ENCODE results near the gene UGT1A7. TPM values are rescaled to one million over a fixed set of nuclear protein-coding genes. Genes with fewer than 3 reads are reported as not detected.

The UGT1A7 gene
- total RNA-seq, 3 donors from 2014 or later (not counting 1 experiment from before 2014, with no cell fraction given), result not detected

DNA sequence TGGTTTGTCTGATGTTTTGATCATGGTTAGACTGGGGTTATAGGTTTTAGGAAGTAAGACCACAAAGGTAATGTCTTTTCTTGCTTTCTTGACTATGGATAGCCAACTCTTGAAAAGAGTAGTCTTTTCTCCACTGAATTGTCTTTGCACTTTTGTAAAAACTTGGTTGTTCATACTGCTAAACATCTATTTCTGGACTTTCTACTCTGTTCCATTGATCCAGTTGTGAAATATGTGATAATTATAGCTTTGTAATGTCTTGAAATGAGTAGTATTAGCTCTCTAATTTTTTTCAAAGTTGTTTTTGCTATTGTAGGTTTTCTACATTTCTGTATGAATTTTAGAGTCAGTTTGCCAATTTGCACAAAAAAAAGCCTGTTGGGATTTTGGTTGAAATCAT is 23.1 kb upstream of the UGT1A7 start:
- Mint-ChIP-seq H3K27ac (no peak overlapping the region), H3K36me3 (no peaks in the 10 kb centered on the region), H3K4me1 (peaks cover 11 to 27% of the 10 kb centered on the region in 2 donors), H3K9me3 (no peaks in the 10 kb centered on the region), H3K27me3 (ENCODE audit: low read depth in 2 of 2) (peaks cover 23 to 47% of the 10 kb centered on the region in 2 donors), H3K4me3 (no peak overlapping the region)
- ATAC-seq (no peak), DNase-seq (no peak)
- intact Hi-C loops (cut with micrococcal nuclease), result no loop called here
- H3K36me3 ChIP-seq (ENCODE audit: control insufficient read depth, insufficient read depth, low read length), result no peaks in the 10 kb centered on the region
- TF ChIP-seq, protein P1, sequence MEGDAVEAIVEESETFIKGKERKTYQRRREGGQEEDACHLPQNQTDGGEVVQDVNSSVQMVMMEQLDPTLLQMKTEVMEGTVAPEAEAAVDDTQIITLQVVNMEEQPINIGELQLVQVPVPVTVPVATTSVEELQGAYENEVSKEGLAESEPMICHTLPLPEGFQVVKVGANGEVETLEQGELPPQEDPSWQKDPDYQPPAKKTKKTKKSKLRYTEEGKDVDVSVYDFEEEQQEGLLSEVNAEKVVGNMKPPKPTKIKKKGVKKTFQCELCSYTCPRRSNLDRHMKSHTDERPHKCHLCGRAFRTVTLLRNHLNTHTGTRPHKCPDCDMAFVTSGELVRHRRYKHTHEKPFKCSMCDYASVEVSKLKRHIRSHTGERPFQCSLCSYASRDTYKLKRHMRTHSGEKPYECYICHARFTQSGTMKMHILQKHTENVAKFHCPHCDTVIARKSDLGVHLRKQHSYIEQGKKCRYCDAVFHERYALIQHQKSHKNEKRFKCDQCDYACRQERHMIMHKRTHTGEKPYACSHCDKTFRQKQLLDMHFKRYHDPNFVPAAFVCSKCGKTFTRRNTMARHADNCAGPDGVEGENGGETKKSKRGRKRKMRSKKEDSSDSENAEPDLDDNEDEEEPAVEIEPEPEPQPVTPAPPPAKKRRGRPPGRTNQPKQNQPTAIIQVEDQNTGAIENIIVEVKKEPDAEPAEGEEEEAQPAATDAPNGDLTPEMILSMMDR (IDR thresholded peaks at IDR 0.05), result no peak
- peaks cover 13% of the 10 kb centered on the region for H3K4me1 ChIP-seq (ENCODE audit: control insufficient read depth, insufficient read depth, low read length)
- no peaks in the 10 kb centered on the region for H3K9me3 ChIP-seq (ENCODE audit: control insufficient read depth, insufficient read depth, low read length)
- no peaks in the 10 kb centered on the region for H3K27me3 ChIP-seq (ENCODE audit: control insufficient read depth, insufficient read depth, low read length)
- no peak overlapping the region for H3K4me3 ChIP-seq (ENCODE audit: low read length)
- H3K27ac ChIP-seq (ENCODE audit: low read length), result no peak overlapping the region

DNA sequence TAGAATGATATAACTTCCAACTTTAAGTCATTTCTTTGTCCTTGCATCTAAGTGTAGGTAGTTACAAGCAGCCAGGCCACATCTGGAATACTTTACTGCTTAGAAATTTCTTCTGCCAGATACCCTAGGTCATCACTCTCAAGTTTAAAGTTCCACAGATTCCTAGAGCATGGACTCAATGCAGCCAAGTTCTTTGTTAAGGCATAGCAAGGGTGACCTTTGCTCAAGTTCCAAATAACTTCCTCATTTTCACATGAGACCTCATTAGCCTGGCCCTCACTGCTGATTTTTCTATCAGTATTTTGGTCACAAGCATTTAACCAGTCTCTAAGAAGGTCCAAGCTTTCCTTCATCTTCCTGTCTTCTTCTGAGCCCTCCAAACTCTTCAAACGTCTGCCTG is 17.8 kb upstream of the UGT1A7 start:
- no peak overlapping the region for H3K27ac ChIP-seq (ENCODE audit: low read length)
- no peaks in the 10 kb centered on the region for H3K36me3 Mint-ChIP-seq
- DNase-seq (no peak), ATAC-seq (no peak)
- intact Hi-C loops (cut with micrococcal nuclease), result no loop called here
- no peaks in the 10 kb centered on the region for H3K9me3 Mint-ChIP-seq
- H3K9me3 ChIP-seq (ENCODE audit: control insufficient read depth, insufficient read depth, low read length), result no peaks in the 10 kb centered on the region
- no peaks in the 10 kb centered on the region for H3K4me1 ChIP-seq (ENCODE audit: control insufficient read depth, insufficient read depth, low read length)
- H3K27me3 Mint-ChIP-seq (ENCODE audit: low read depth in 2 of 2), result peaks cover 31 to 59% of the 10 kb centered on the region in 2 donors
- H3K27me3 ChIP-seq (ENCODE audit: control insufficient read depth, insufficient read depth, low read length), result no peaks in the 10 kb centered on the region
- no peak overlapping the region for H3K4me3 Mint-ChIP-seq
- H3K4me1 Mint-ChIP-seq, result no peaks in the 10 kb centered on the region
- no peaks in the 10 kb centered on the region for H3K36me3 ChIP-seq (ENCODE audit: control insufficient read depth, insufficient read depth, low read length)
- no peak overlapping the region for H3K27ac Mint-ChIP-seq
- WGBS (ENCODE audit: insufficient coverage), result 55% methylated on average over 1 of the region's 1 CpG
- no peak overlapping the region for H3K4me3 ChIP-seq (ENCODE audit: low read length)
- TF ChIP-seq, protein P1 (IDR thresholded peaks at IDR 0.05), result no peak

DNA sequence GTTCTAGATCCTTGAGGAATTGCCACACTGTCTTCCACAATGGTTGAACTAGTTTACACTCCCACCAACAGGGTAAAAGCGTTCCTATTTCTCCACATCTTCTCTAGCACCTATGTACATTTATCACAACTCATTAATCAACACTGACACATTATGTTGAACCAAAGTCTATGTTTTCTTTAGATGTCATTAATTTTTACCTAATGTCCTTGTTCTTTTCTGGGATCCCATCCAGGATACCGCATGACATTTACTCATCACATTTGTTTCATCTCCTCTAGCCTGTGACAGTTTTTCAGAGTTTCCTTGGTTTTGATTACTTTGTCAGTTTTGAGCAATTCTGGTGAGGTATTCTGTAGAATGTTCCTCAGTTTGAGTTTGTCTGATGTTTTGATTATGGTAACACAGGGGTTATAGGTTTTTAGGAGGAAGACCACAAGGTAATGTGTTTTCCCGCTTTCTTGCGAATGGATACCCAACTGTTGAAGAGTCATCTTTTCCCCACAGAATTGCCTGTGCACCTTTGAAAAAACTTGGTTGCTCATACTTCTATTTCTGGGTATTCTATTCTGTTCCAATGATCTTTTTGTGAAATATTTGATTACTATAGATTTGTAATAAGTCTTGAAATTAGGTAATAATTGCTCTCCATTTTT is 13.0 kb upstream of the UGT1A7 start:
- no peak for DNase-seq
- no peak for ATAC-seq
- Histone ChIP-seq H3K27me3 (ENCODE audit: control insufficient read depth, insufficient read depth, low read length) (no peaks in the 10 kb centered on the region), H3K36me3 (ENCODE audit: control insufficient read depth, insufficient read depth, low read length) (no peaks in the 10 kb centered on the region), H3K27ac (ENCODE audit: low read length) (no peak overlapping the region), H3K4me1 (ENCODE audit: control insufficient read depth, insufficient read depth, low read length) (no peaks in the 10 kb centered on the region), H3K4me3 (ENCODE audit: low read length) (no peak overlapping the region), H3K9me3 (ENCODE audit: control insufficient read depth, insufficient read depth, low read length) (no peaks in the 10 kb centered on the region)
- Mint-ChIP-seq H3K27me3 (ENCODE audit: low read depth in 2 of 2) (peaks cover 20 to 64% of the 10 kb centered on the region in 2 donors), H3K27ac (no peak overlapping the region), H3K4me1 (no peaks in the 10 kb centered on the region), H3K9me3 (no peaks in the 10 kb centered on the region), H3K4me3 (no peak overlapping the region), H3K36me3 (no peaks in the 10 kb centered on the region)
- TF ChIP-seq, protein P1 (IDR thresholded peaks at IDR 0.05), result no peak
- WGBS (ENCODE audit: insufficient coverage), result 93% methylated on average over 4 of the region's 4 CpGs
- intact Hi-C loops (cut with micrococcal nuclease), result no loop called here
